ENCODE data around the gene HCCS.

- no peak for TF ChIP-seq TCF7 (IDR thresholded peaks at IDR 0.05; ENCODE audit: low read depth)
- no peak for TF ChIP-seq MEIS1 (CRISPR knock-in tag; IDR thresholded peaks at IDR 0.05; ENCODE audit: borderline replicate concordance)
Measured at GRCh38 chrX:11137543-11138139, 26.5 kb downstream of the HCCS start.

Measured in HepG2 (cell line).